HEK293 (cell line): ENCODE results near the gene LSP1.

Source experiments
- CTCF ChIP-seq: fragments of 450-650 bp; formaldehyde crosslinking; IDR thresholded peaks from 2 replicates; pipeline ENCODE4 v1.5.1; 2016; ENCODE audit warnings: missing biosample characterization, missing genetic modification characterization
- GLI4 ChIP-seq: fragments of 450-650 bp; formaldehyde crosslinking; IDR thresholded peaks from 2 replicates; pipeline ENCODE4 v1.5.1; 2016; ENCODE audit warnings: missing biosample characterization, missing genetic modification characterization
- ZFP69B ChIP-seq: fragments of 450-650 bp; formaldehyde crosslinking; IDR thresholded peaks from 2 replicates; pipeline ENCODE4 v1.5.1; 2016; ENCODE audit warnings: missing biosample characterization, missing genetic modification characterization
- ZNF10 ChIP-seq: fragments of 450-650 bp; formaldehyde crosslinking; IDR thresholded peaks from 2 replicates; pipeline ENCODE4 v1.5.1; 2017; ENCODE audit warnings: missing biosample characterization, missing genetic modification characterization
- ZNF121 ChIP-seq: fragments of 450-650 bp; formaldehyde crosslinking; IDR thresholded peaks from 2 replicates; pipeline ENCODE4 v1.5.1; 2016; ENCODE audit warnings: missing biosample characterization, missing genetic modification characterization
- ZNF24 ChIP-seq: fragments of 450-650 bp; formaldehyde crosslinking; IDR thresholded peaks from 2 replicates; pipeline ENCODE4 v1.5.1; 2016; ENCODE audit warnings: missing biosample characterization, missing genetic modification characterization
- ZNF530 ChIP-seq: fragments of 450-650 bp; formaldehyde crosslinking; IDR thresholded peaks from 2 replicates; pipeline ENCODE4 v1.5.1; 2016; ENCODE audit warnings: low read depth, missing biosample characterization, missing genetic modification characterization

GRCh38 chr11:1919391-1920127, 66.7 kb downstream of the LSP1 start, which contains the start of gene TNNT3:
- TF ChIP-seq GLI4 (no peak), ZNF121 (no peak), CTCF (no peak), ZNF530 (tag by site-specific recombination) (no peak), ZNF24 (tag by site-specific recombination) (no peak), ZFP69B (no peak), ZNF10 (tag by site-specific recombination) (no peak)
